ENCODE measurements around the gene CAMKMT.

CAMKMT gene

GRCh38 chr2:44550561-44550960 is 188.8 kb downstream of the CAMKMT start:
- Mint-ChIP-seq H3K9me3 (no peaks in the 10 kb centered on the region), H3K27me3 (ENCODE audit: low read depth) (no peaks in the 10 kb centered on the region), H3K27ac (no peak overlapping the region), H3K4me3 (no peak overlapping the region), H3K36me3 (ENCODE audit: low read depth) (peaks cover 2% of the 10 kb centered on the region), H3K4me1 (ENCODE audit: low read depth) (no peaks in the 10 kb centered on the region)

GRCh38 chr2:44551497-44551896 is 189.8 kb downstream of the CAMKMT start:
- H3K27ac Mint-ChIP-seq, result no peak overlapping the region
- no peaks in the 10 kb centered on the region for H3K4me1 Mint-ChIP-seq (ENCODE audit: low read depth)
- H3K36me3 Mint-ChIP-seq (ENCODE audit: low read depth), result peaks cover 2% of the 10 kb centered on the region
- no peaks in the 10 kb centered on the region for H3K27me3 Mint-ChIP-seq (ENCODE audit: low read depth)
- no peaks in the 10 kb centered on the region for H3K9me3 Mint-ChIP-seq
- H3K4me3 Mint-ChIP-seq, result no peak overlapping the region

DNA sequence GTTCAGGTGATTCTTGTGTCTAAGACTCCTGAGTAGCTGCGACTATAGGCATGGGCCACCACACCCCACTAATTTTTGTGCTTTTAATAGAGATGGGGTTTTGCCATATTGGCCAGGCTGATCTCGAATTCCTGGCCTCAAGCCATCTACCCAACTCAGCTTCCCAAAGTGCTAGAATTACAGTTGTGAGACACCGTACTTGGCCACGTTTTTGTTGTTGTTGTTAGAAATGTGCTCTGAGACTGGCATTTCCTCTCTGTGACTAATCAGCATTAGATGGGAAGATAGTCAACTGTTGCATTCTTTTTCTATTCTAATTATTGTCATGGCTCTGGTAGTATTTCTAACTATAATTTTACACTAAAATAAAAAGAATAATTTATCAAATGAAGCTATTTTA is 191.7 kb downstream of the CAMKMT start:
- Mint-ChIP-seq H3K9me3 (no peaks in the 10 kb centered on the region), H3K36me3 (ENCODE audit: low read depth) (peaks cover 2% of the 10 kb centered on the region), H3K4me1 (ENCODE audit: low read depth) (no peaks in the 10 kb centered on the region), H3K27me3 (ENCODE audit: low read depth) (no peaks in the 10 kb centered on the region), H3K27ac (no peak overlapping the region), H3K4me3 (no peak overlapping the region)

GRCh38 chr2:44555700-44556099 is 194.0 kb downstream of the CAMKMT start:
- H3K27ac Mint-ChIP-seq, result no peak overlapping the region
- H3K9me3 Mint-ChIP-seq, result no peaks in the 10 kb centered on the region
- H3K27me3 Mint-ChIP-seq (ENCODE audit: low read depth), result no peaks in the 10 kb centered on the region
- H3K4me1 Mint-ChIP-seq (ENCODE audit: low read depth), result no peaks in the 10 kb centered on the region
- no peaks in the 10 kb centered on the region for H3K36me3 Mint-ChIP-seq (ENCODE audit: low read depth)
- no peak overlapping the region for H3K4me3 Mint-ChIP-seq

DNA sequence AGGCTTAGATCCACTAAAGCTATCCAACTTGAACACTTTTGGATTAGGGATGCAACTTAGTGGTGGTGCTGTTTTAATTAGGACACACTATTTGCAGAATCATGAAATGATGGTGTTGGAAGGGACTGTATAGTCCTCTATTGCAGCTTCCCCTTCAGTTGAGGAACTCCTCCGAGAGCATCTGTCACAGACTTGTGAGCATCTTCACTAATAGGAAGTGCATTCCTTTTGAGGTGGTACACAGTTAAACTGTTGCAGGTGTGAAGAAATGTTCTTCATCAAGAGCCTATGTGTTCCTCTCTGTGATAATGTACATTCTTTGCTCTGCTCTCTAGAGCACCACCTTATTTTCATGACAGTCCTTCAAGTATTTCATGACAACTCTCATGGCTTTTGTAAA is 197.4 kb downstream of the CAMKMT start:
- Mint-ChIP-seq H3K27ac (no peak overlapping the region), H3K27me3 (ENCODE audit: low read depth) (no peaks in the 10 kb centered on the region), H3K4me3 (no peak overlapping the region), H3K4me1 (ENCODE audit: low read depth) (no peaks in the 10 kb centered on the region), H3K9me3 (no peaks in the 10 kb centered on the region), H3K36me3 (ENCODE audit: low read depth) (no peaks in the 10 kb centered on the region)

- no peaks in the 10 kb centered on the region for H3K4me1 Mint-ChIP-seq (ENCODE audit: low read depth)
- no peak overlapping the region for H3K27ac Mint-ChIP-seq
- no peaks in the 10 kb centered on the region for H3K27me3 Mint-ChIP-seq (ENCODE audit: low read depth)
- no peaks in the 10 kb centered on the region for H3K9me3 Mint-ChIP-seq
- no peak overlapping the region for H3K4me3 Mint-ChIP-seq
- no peaks in the 10 kb centered on the region for H3K36me3 Mint-ChIP-seq (ENCODE audit: low read depth)
Measured at GRCh38 chr2:44560352-44560751, 198.6 kb downstream of the CAMKMT start.

DNA sequence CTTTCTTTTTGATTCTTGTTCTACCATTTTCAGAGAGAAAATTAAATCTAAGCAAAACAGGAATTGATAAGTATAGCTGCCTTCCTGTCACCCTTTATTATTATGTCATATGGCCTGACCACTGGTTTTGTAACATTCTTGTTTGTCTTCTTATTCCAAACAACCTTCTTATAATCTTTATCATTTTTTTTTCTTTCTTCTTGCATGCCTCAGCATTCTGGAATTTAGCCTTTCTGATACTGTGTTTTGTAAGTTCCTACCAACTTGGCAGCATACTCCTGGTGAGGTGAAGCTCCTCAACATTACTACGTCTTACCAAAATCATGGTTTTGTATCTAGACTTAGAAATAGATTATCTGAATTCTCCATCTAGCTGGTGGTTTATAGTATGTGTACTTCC is 199.2 kb downstream of the CAMKMT start:
- Mint-ChIP-seq H3K27me3 (ENCODE audit: low read depth) (no peaks in the 10 kb centered on the region), H3K4me1 (ENCODE audit: low read depth) (no peaks in the 10 kb centered on the region), H3K36me3 (ENCODE audit: low read depth) (no peaks in the 10 kb centered on the region), H3K27ac (no peak overlapping the region), H3K4me3 (no peak overlapping the region), H3K9me3 (no peaks in the 10 kb centered on the region)

DNA sequence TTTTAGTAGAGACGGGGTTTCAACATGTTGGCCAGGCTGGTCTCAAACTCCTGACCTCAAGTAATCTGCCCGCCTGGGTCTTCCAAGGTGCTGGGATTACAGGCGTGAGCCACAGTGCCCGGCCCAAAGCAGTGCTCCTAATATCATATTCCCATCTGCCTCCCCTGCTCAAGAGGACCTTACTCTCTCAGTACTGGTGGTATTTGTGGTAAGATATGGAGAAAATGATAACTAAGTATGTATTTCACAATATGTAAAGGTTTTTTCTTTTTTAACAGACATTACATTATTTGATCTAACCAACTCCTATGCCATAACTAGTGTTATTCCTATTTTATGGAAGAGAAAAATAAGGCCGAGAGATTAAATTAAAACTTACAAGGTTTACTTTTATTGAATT is 201.0 kb downstream of the CAMKMT start:
- no peaks in the 10 kb centered on the region for H3K9me3 Mint-ChIP-seq

GRCh38 chr2:44564752-44565151 is 203.0 kb downstream of the CAMKMT start:
- Mint-ChIP-seq H3K27me3 (ENCODE audit: low read depth) (no peaks in the 10 kb centered on the region), H3K9me3 (no peaks in the 10 kb centered on the region), H3K36me3 (ENCODE audit: low read depth) (no peaks in the 10 kb centered on the region), H3K27ac (no peak overlapping the region), H3K4me3 (no peak overlapping the region), H3K4me1 (ENCODE audit: low read depth) (no peaks in the 10 kb centered on the region)

More for the DNA sequence above, 201.0 kb downstream of the CAMKMT start:
- H3K27ac Mint-ChIP-seq, result no peak overlapping the region
- no peak overlapping the region for H3K4me3 Mint-ChIP-seq
- no peaks in the 10 kb centered on the region for H3K36me3 Mint-ChIP-seq (ENCODE audit: low read depth)
- H3K27me3 Mint-ChIP-seq (ENCODE audit: low read depth), result no peaks in the 10 kb centered on the region
- no peaks in the 10 kb centered on the region for H3K4me1 Mint-ChIP-seq (ENCODE audit: low read depth)

DNA sequence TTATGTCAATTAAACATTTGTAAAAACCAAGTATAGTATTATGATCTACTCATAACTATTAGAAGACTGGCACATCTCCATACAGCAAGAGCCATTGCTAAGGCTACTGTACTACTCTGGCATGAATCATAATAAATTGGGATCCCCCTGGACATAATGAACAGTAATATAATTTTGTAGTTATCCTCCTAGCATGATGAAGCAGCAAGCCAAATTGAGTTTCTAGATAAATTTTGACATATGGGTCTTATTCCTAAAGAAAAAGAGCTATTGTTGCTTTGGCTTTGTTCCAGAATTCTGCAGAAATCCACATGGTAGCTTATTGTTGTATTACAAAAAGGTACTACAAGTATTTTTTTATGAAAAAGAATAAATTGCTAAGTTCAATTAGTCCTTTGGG is 204.3 kb downstream of the CAMKMT start:
- Mint-ChIP-seq H3K36me3 (ENCODE audit: low read depth) (no peaks in the 10 kb centered on the region), H3K27me3 (ENCODE audit: low read depth) (no peaks in the 10 kb centered on the region), H3K4me3 (no peak overlapping the region), H3K27ac (no peak overlapping the region), H3K9me3 (no peaks in the 10 kb centered on the region), H3K4me1 (ENCODE audit: low read depth) (peaks cover 5% of the 10 kb centered on the region)

DNA sequence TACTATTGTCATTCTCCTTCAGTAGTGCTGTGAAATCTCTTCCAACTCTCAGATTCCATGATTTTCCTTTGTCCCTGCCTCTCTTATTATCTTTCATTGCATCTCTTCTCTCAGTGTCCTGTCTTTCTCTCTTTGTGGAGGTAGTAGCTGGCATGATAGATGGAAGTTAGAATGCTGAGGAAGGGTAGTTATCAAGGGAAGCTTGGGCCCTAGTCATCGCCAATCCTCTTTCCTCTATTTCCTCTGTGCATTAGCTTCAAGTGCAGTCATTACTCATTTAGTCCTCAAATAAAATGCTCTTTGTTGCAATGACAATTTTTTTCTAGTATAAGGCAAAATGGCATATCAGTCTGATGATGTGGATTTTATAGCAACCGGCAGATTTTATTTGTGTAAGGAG is 207.7 kb downstream of the CAMKMT start:
- H3K4me3 Mint-ChIP-seq, result no peak overlapping the region
- H3K4me1 Mint-ChIP-seq (ENCODE audit: low read depth), result peaks cover 6% of the 10 kb centered on the region
- H3K27ac Mint-ChIP-seq, result no peak overlapping the region
- no peaks in the 10 kb centered on the region for H3K27me3 Mint-ChIP-seq (ENCODE audit: low read depth)
- no peaks in the 10 kb centered on the region for H3K36me3 Mint-ChIP-seq (ENCODE audit: low read depth)
- no peaks in the 10 kb centered on the region for H3K9me3 Mint-ChIP-seq

DNA sequence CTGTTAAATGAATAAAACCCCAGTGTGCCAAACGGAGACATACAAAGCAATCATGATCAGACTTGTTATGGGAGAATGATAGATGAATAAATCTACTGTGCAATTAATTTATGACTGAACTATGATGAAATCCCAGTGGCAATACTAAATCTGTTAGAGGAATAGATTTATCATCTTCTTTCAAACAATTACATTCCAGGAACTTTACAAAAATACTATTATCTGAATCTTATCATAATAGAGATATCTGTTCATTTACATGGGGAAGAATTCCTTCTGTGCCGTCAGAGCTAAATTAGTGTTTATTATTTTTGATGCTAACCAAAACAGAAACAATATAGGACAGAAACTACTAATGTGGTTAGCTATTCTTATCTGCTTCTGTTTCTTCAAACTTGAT is 208.5 kb downstream of the CAMKMT start:
- Mint-ChIP-seq H3K27me3 (ENCODE audit: low read depth) (no peaks in the 10 kb centered on the region), H3K36me3 (ENCODE audit: low read depth) (no peaks in the 10 kb centered on the region), H3K4me3 (no peak overlapping the region), H3K9me3 (no peaks in the 10 kb centered on the region), H3K4me1 (ENCODE audit: low read depth) (peaks cover 6% of the 10 kb centered on the region), H3K27ac (no peak overlapping the region)

DNA sequence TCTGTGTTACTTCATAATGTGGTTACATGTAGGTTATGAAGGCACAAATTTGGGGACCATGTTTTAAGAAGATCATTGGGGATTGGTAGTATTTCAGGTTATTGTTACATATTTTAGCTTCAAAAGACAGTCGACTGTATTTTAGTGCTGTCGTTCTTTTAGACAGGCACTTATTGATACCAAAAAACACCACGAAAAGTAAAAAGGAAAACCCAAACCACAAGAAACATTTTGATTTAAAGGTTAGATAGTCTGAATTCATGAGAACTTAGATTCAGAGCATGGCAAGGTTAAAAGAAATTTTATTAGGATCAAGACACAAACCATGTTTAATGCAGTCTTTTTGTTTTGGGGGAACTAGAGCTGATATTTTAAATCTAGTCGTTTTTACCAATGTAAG is 209.0 kb downstream of the CAMKMT start:
- no peaks in the 10 kb centered on the region for H3K36me3 Mint-ChIP-seq (ENCODE audit: low read depth)
- H3K4me3 Mint-ChIP-seq, result no peak overlapping the region
- no peaks in the 10 kb centered on the region for H3K9me3 Mint-ChIP-seq
- no peaks in the 10 kb centered on the region for H3K27me3 Mint-ChIP-seq (ENCODE audit: low read depth)
- no peak overlapping the region for H3K27ac Mint-ChIP-seq
- peaks cover 6% of the 10 kb centered on the region for H3K4me1 Mint-ChIP-seq (ENCODE audit: low read depth)

DNA sequence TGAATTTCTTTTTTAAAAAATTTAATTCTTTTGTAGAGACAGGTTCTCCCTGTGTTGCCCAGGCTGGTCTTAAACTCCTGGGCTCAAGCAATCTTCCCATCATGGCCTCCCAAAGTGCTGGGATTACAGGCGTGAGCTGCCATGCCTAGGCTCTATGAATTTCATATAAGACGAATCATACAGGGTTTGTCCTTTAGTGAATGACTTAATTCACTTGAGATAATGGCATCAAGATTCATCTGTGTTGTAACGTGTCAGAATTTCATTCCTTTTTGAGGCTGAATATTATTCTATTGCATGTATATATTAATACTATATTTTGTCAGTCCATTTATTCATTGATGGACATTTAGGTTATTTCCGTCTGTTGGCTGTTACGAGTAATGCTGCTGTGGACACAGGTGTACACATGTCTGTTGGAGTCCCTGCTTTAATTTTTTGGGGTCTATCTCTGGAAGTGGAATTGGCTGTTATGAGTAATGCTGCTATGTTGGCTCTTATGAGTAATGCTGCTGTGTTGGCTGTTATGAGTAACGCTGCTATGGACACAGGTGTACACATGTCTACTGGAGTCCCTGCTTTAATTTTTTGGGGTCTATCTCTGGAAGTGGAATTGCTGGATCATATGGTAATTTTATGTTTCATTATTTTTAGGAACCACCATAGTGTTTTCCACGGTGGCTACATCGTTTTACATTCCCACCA is 210.6 kb downstream of the CAMKMT start:
- Mint-ChIP-seq H3K27me3 (ENCODE audit: low read depth) (no peaks in the 10 kb centered on the region), H3K4me3 (no peak overlapping the region), H3K36me3 (ENCODE audit: low read depth) (no peaks in the 10 kb centered on the region), H3K4me1 (ENCODE audit: low read depth) (peaks cover 6% of the 10 kb centered on the region), H3K9me3 (no peaks in the 10 kb centered on the region), H3K27ac (no peak overlapping the region)

DNA sequence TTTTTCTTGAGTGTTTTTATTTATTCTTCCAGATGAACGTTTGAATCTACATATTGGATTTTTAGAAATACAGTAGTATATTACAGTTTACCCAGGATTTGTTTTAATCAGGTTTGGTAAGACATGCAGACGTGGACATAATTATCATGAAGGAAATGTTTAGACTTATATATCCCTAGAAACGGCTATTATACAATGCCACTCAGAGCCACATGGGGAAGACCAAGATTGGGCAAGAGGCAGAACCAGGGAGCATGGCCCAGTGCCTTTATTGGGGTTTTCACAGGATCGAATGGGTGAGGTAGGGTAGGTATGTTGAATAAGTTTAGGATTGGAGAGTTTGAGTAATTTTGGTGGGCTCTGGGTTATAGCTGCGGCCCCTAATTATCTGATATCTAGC is 212.2 kb downstream of the CAMKMT start:
- no peak overlapping the region for H3K4me3 Mint-ChIP-seq
- no peak overlapping the region for H3K27ac Mint-ChIP-seq
- H3K9me3 Mint-ChIP-seq, result no peaks in the 10 kb centered on the region
- no peaks in the 10 kb centered on the region for H3K27me3 Mint-ChIP-seq (ENCODE audit: low read depth)
- H3K36me3 Mint-ChIP-seq (ENCODE audit: low read depth), result no peaks in the 10 kb centered on the region
- H3K4me1 Mint-ChIP-seq (ENCODE audit: low read depth), result peaks cover 13% of the 10 kb centered on the region

Measured in T-helper 1 cell treated with Interleukin-12 subunit alpha and Interleukin-12 subunit beta and Interleukin-4 antibody, amounts not matched to agents 30 μg/mL and 1 μg/mL, for 36 hours (primary cell).